IMR-90 (cell line): ENCODE measurements around the gene DPEP1. TPM values are rescaled to one million over a fixed set of nuclear protein-coding genes. Genes with fewer than 3 reads are reported as not detected.

Experiments used
- ATAC-seq: fragments of 200-7000 bp; cut with Tn5 transposase; 2 replicates; pipeline ENCODE4 v1.9.1; 2020; ENCODE audit warnings: low read depth, mild to moderate bottlenecking, moderate library complexity
- BruUV-seq: library from RNA; stranded (reverse); fragments of 400-500 nt; replicated peaks from 2 replicates; lab custom pipeline; 2021; lab: Mats Ljungman, UMichigan
- CTCF ChIA-PET: fragments of 300-600 bp; formaldehyde crosslinking; extraction: SDS; loops from one replicate; lab custom pipeline; 2021; ENCODE audit warnings: antibody characterized with exemption; lab: Yijun Ruan, JAX
- POLR2A ChIA-PET: fragments of 300-600 bp; sonication (Branson Sonifier 250); formaldehyde crosslinking; loops from one replicate; lab custom pipeline; 2022; ENCODE audit warnings: antibody characterized with exemption; ENCODE audit not compliant: unreplicated experiment; lab: Charles Lee
- DNase-seq: peaks from one replicate; pipeline ENCODE4 v3.0.0; 2013
- H2AFZ ChIP-seq: replicated peaks from 2 replicates; pipeline ENCODE3; 2013; ENCODE audit warnings: low read length, mild to moderate bottlenecking; ENCODE audit not compliant: poor library complexity
- H2AK5ac ChIP-seq: 2 replicates; pipeline ENCODE4 v1.6.1; 2013; ENCODE audit warnings: low read depth, low read length, inconsistent platforms
- H2AK9ac ChIP-seq: replicated peaks from 2 replicates; pipeline ENCODE3; 2013; ENCODE audit warnings: mild to moderate bottlenecking, low read depth, low read length, moderate library complexity; ENCODE audit not compliant: poor library complexity
- H2BK120ac ChIP-seq: 2 replicates; pipeline ENCODE4 v1.6.1; 2013; ENCODE audit warnings: low read depth, low read length, inconsistent platforms
- H2BK15ac ChIP-seq: 3 replicates; pipeline ENCODE4 v1.6.1; 2013; ENCODE audit warnings: low read depth, low read length, inconsistent platforms
- H2BK20ac ChIP-seq: 2 replicates; pipeline ENCODE4 v1.6.1; 2013; ENCODE audit warnings: low read depth, mild to moderate bottlenecking, inconsistent platforms, low read length, moderate library complexity
- H2BK5ac ChIP-seq: 2 replicates; pipeline ENCODE4 v1.6.1; 2013; ENCODE audit warnings: mild to moderate bottlenecking, low read depth, low read length, inconsistent platforms; ENCODE audit not compliant: poor library complexity, severe bottlenecking
- H3K14ac ChIP-seq: replicated peaks from 2 replicates; pipeline ENCODE4 v1.6.1; 2013; ENCODE audit warnings: low read depth, low read length, inconsistent platforms
- H3K18ac ChIP-seq: 2 replicates; pipeline ENCODE4 v1.6.1; 2013; ENCODE audit warnings: low read depth, low read length, control low read depth
- H3K23ac ChIP-seq: 2 replicates; pipeline ENCODE4 v1.6.1; 2013; ENCODE audit warnings: low read depth, low read length, inconsistent platforms
- H3K27ac ChIP-seq: 2 replicates; pipeline ENCODE4 v1.5.1; 2013; ENCODE audit warnings: mild to moderate bottlenecking, control low read depth, low read length; ENCODE audit not compliant: insufficient read depth
- H3K27me3 ChIP-seq: 2 replicates; pipeline ENCODE4 v1.6.1; 2013; ENCODE audit warnings: low read length; ENCODE audit not compliant: control insufficient read depth, insufficient read depth
- H3K36me3 ChIP-seq: 2 replicates; pipeline ENCODE4 v1.6.1; 2013; ENCODE audit warnings: low read length, mixed read lengths; ENCODE audit not compliant: control insufficient read depth, insufficient read depth
- H3K4ac ChIP-seq: 2 replicates; pipeline ENCODE4 v1.6.1; 2013; ENCODE audit warnings: low read depth, low read length, inconsistent platforms
- H3K4me1 ChIP-seq: 2 replicates; pipeline ENCODE4 v1.6.1; 2013; ENCODE audit warnings: low read length, mixed read lengths; ENCODE audit not compliant: control insufficient read depth, insufficient read depth
- H3K4me2 ChIP-seq: 2 replicates; pipeline ENCODE4 v1.6.1; 2013; ENCODE audit warnings: low read depth, mild to moderate bottlenecking, control low read depth, low read length, moderate library complexity
- H3K4me3 ChIP-seq: 2 replicates; pipeline ENCODE4 v1.5.1; 2013; ENCODE audit warnings: low read depth, mild to moderate bottlenecking, control low read depth, low read length, moderate library complexity; ENCODE audit not compliant: insufficient read depth
- H3K56ac ChIP-seq: 2 replicates; pipeline ENCODE4 v1.6.1; 2013; ENCODE audit warnings: low read length, inconsistent platforms; ENCODE audit not compliant: insufficient read depth; ENCODE audit errors: extremely low read depth
- H3K79me1 ChIP-seq, 2 experiments: 2 replicates each; pipeline ENCODE4 v1.6.1; 2013; ENCODE audit warnings: low read length in 2 of 2, inconsistent platforms in 1 of 2, low read depth in 1 of 2
- H3K9ac ChIP-seq: 2 replicates; pipeline ENCODE4 v1.6.1; 2013; ENCODE audit warnings: low read depth, low read length, control low read depth
- H3K9me1 ChIP-seq: 2 replicates; pipeline ENCODE4 v1.6.1; 2013; ENCODE audit warnings: low read length, inconsistent platforms; ENCODE audit not compliant: insufficient read depth
- H3K9me3 ChIP-seq: 2 replicates; pipeline ENCODE4 v1.6.1; 2013; ENCODE audit warnings: low read length; ENCODE audit not compliant: control insufficient read depth, insufficient read depth
- H4K20me1 ChIP-seq: 2 replicates; pipeline ENCODE4 v1.6.1; 2013; ENCODE audit warnings: low read length, inconsistent platforms; ENCODE audit not compliant: insufficient read depth
- H4K5ac ChIP-seq: 2 replicates; pipeline ENCODE4 v1.6.1; 2013; ENCODE audit warnings: mild to moderate bottlenecking, low read depth, low read length, control low read depth
- H4K8ac ChIP-seq, 2 experiments: 2 replicates each; pipeline ENCODE4 v1.6.1; 2013; ENCODE audit warnings: low read depth in 2 of 2, low read length in 2 of 2, control low read depth in 1 of 2, inconsistent platforms in 1 of 2
- H4K91ac ChIP-seq: 2 replicates; pipeline ENCODE4 v1.6.1; 2013; ENCODE audit warnings: low read depth, low read length, inconsistent platforms; ENCODE audit not compliant: insufficient read depth
- BHLHE40 ChIP-seq: fragments of 150-350 bp; IDR thresholded peaks from 2 replicates; pipeline ENCODE4 v1.6.1; 2016; ENCODE audit warnings: mild to moderate bottlenecking, low read depth, low read length
- CEBPB ChIP-seq: IDR thresholded peaks from 2 replicates; pipeline ENCODE4 v1.6.1; 2012; ENCODE audit warnings: low read depth, low read length, improper control_type of control experiment
- FOS ChIP-seq: fragments of 150-350 bp; IDR thresholded peaks from 2 replicates; pipeline ENCODE4 v1.6.1; 2016; ENCODE audit warnings: low read depth, low read length
- MAZ ChIP-seq: IDR thresholded peaks from 2 replicates; pipeline ENCODE4 v1.6.1; 2012; ENCODE audit warnings: low read depth, mild to moderate bottlenecking, low read length, improper control_type of control experiment, moderate library complexity, borderline replicate concordance
- MXI1 ChIP-seq: IDR thresholded peaks from 2 replicates; pipeline ENCODE4 v1.6.1; 2012; ENCODE audit warnings: low read depth, mild to moderate bottlenecking, low read length, moderate library complexity, borderline replicate concordance
- POLR2A ChIP-seq: IDR thresholded peaks from 2 replicates; pipeline ENCODE4 v1.6.1; 2012; ENCODE audit warnings: mild to moderate bottlenecking, low read depth, low read length
- RAD21 ChIP-seq: IDR thresholded peaks from 2 replicates; pipeline ENCODE4 v1.6.1; 2012; ENCODE audit warnings: low read length, improper control_type of control experiment
- RFX5 ChIP-seq: IDR thresholded peaks from 2 replicates; pipeline ENCODE4 v1.8.0; 2012; ENCODE audit warnings: low read depth, mild to moderate bottlenecking, low read length, moderate library complexity
- WGBS, 2 experiments: methylation state at CpG; one replicate each; pipeline versions ENCODE4 v1.1.5 to v1.1.7; 2013; ENCODE audit warnings: missing lambda C conversion rate in 2 of 2; ENCODE audit not compliant: insufficient read length in 1 of 2; ENCODE audit errors: extremely low coverage in 2 of 2; 5-methylcytosine and 5-hydroxymethylcytosine counted together
- dilution Hi-C: fragments of 300-500 bp; cut with HindIII; formaldehyde crosslinking; loops from one replicate; pipeline ENCODE4 v1.14.3; 2018; ENCODE audit warnings: low sequenced_read_pairs; ENCODE audit not compliant: unreplicated experiment
- in situ Hi-C: fragments of 300-500 bp; cut with MboI; formaldehyde crosslinking; loops from 3 replicates; pipeline ENCODE4 v1.14.3; 2019; ENCODE audit warnings: low sequenced_read_pairs, inconsistent platforms, mixed read lengths
- intact Hi-C: fragments of 100-400 bp; cut with micrococcal nuclease; formaldehyde crosslinking; loops from 2 replicates; pipeline ENCODE4 v1.10.0; 2022
- polyA plus RNA-seq, 3 experiments: library from polyadenylated mRNA; depleted of rRNA; stranded (reverse); fragments of >200 nt; gene quantifications; 2 replicates each; pipeline ENCODE4 v1.2.3, GENCODE V29; 2012; ENCODE audit warnings: low replicate concordance in 1 of 3
- total RNA-seq: library from RNA; depleted of rRNA; stranded (reverse); fragments of >200 nt; gene quantifications from 2 replicates; pipeline ENCODE4 v1.2.3, GENCODE V29; 2012
- TF ChIP-seq, protein P1 (sequence below): conservative IDR thresholded peaks from 2 replicates; pipeline ENCODE4 v1.5.1; 2012; ENCODE audit warnings: mild to moderate bottlenecking, low read depth, low read length, improper control_type of control experiment
- TF ChIP-seq, protein P2 (sequence below): fragments of 150-350 bp; IDR thresholded peaks from 2 replicates; pipeline ENCODE4 v1.6.1; 2017; ENCODE audit warnings: mild to moderate bottlenecking, antibody characterized with exemption, low read length, low read depth

Gene DPEP1
- total and polyA plus RNA-seq, 2 of the 4 experiments (the other 2 are of a cell fraction), result not detected

DNA sequence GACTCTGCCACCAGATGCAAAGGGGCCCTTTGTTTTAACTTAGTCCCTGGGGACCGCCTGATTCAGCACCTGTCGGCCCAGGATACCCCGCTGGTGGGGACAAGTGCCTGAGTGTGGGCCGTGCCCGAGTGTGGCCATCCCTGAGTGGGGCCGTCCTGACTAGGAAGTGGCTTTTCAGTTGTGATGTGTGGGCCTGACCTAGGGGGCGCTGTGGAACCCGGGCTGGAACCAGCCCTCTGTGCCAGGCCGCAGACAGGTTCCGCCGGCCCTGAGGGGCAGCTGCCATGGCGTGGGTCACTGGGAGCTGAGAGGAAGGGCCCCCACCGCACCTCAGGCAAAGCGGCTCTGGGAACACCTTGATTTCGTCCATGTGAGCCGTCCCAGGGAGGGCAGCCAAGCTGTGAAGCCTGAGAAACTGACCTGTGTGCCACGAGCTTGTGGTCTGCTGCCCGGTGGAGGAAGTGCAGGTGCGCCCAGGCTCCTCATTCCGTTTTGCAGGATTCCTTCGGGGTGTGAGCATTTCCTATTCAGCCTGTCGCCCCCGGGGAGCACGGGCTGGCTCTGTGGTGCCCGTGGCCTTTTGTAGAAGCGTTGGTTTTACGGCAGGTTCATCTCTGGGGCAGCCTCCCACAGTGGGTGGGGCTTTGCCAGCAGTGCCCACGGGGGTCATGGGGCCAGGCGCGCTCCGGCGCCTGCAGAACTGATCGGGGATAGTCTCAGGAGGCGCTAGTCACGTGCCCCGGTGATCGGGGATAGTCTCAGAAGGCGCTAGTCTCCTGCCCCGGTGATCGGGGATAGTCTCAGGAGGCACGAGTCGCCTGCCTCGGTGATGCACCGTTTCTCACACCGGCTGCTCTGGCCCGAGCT is 47.7 kb upstream of the DPEP1 start:
- ChIA-PET POLR2A (interaction anchor here (0.5 kb wide), 1 partner anchor 91 kb away, joined by 6 read pairs; no protein-coding TSS in a partner anchor), CTCF (interaction anchor here (0.7 kb wide), 1 partner anchor 68 kb away, joined by 4 read pairs; no protein-coding TSS in a partner anchor)
- dilution Hi-C loops, result no loop called here
- Histone ChIP-seq H2AK9ac (peak overlapping the region; percentile 77), H2BK15ac (no peak overlapping the region), H2AFZ (peak overlapping the region; percentile 78), H3K56ac (no peak overlapping the region), H3K9me1 (peaks cover 9% of the 10 kb centered on the region), H2BK20ac (no peak overlapping the region), H3K4me3 (no peak overlapping the region; the same call in 1 of the 2 replicates), H3K23ac (no peak overlapping the region), H3K9me3 (no peaks in the 10 kb centered on the region), H3K4ac (no peak overlapping the region), H3K4me1 (peaks cover 21% of the 10 kb centered on the region), H3K9ac (0 out of 2 replicates have a peak overlapping the region, but pooled peaks have one; percentile 1), H3K4me2 (peak overlapping the region; percentile 67), H3K36me3 (peaks cover 37% of the 10 kb centered on the region), H4K91ac (no peak overlapping the region), H3K18ac (no peak overlapping the region), H2AK5ac (no peak overlapping the region; the same call in 1 of the 2 replicates), H3K27ac (no peak overlapping the region), H3K14ac (no peak overlapping the region), H3K27me3 (no peaks in the 10 kb centered on the region), H2BK5ac (no peak overlapping the region), H4K5ac (no peak overlapping the region), H4K8ac (peak overlapping the region in 1 of 2 experiments; percentile 28; a peak in 1 of 4 replicates), H4K20me1 (peaks cover 59% of the 10 kb centered on the region), H3K79me1 (peaks cover 27 to 49% of the 10 kb centered on the region in 2 experiments), H2BK120ac (no peak overlapping the region)
- in situ Hi-C loops, result no loop called here
- DNase-seq, result peak; percentile 44
- ATAC-seq, result peak; percentile 53
- intact Hi-C loops, result no loop called here
- no TSS peak for BruUV-seq
- TF ChIP-seq MXI1 (peak; percentile 33; the same call in 1 of the 2 replicates), RFX5 (no peak), RAD21 (no peak), MAZ (no peak), BHLHE40 (peak; percentile 89), CEBPB (no peak), FOS (no peak), POLR2A (peak; percentile 27)
- TF ChIP-seq, protein P1, sequence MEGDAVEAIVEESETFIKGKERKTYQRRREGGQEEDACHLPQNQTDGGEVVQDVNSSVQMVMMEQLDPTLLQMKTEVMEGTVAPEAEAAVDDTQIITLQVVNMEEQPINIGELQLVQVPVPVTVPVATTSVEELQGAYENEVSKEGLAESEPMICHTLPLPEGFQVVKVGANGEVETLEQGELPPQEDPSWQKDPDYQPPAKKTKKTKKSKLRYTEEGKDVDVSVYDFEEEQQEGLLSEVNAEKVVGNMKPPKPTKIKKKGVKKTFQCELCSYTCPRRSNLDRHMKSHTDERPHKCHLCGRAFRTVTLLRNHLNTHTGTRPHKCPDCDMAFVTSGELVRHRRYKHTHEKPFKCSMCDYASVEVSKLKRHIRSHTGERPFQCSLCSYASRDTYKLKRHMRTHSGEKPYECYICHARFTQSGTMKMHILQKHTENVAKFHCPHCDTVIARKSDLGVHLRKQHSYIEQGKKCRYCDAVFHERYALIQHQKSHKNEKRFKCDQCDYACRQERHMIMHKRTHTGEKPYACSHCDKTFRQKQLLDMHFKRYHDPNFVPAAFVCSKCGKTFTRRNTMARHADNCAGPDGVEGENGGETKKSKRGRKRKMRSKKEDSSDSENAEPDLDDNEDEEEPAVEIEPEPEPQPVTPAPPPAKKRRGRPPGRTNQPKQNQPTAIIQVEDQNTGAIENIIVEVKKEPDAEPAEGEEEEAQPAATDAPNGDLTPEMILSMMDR, result peak; percentile 57
- TF ChIP-seq, protein P2, sequence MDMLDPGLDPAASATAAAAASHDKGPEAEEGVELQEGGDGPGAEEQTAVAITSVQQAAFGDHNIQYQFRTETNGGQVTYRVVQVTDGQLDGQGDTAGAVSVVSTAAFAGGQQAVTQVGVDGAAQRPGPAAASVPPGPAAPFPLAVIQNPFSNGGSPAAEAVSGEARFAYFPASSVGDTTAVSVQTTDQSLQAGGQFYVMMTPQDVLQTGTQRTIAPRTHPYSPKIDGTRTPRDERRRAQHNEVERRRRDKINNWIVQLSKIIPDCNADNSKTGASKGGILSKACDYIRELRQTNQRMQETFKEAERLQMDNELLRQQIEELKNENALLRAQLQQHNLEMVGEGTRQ, result peak; percentile 80
- 4% methylated on average over 22 of the region's 46 CpGs; no CpG with 5 or more reads in 1 of the 2 experiments for WGBS, 2 experiments
